ENCODE data around the gene KRTAP5-5.
A peak's percentile ranks its signal among the peaks of the same experiment; 100 is the strongest.

KRTAP5-5 gene

GRCh38 chr11:1625541-1625940 lies 4.0 kb upstream of the KRTAP5-5 start:
- H3K27me3 Mint-ChIP-seq = peaks cover 25 to 27% of the 10 kb centered on the region in 2 donors
- H3K4me1 Mint-ChIP-seq = peaks cover 3 to 7% of the 10 kb centered on the region in 2 donors
- H3K36me3 Mint-ChIP-seq = no peaks in the 10 kb centered on the region
- H3K9me3 Mint-ChIP-seq = no peaks in the 10 kb centered on the region
- DNase-seq = no peak
- no peak overlapping the region for H3K27ac Mint-ChIP-seq
- ATAC-seq (replicated peaks) = no peak
- no peak overlapping the region for H3K4me3 Mint-ChIP-seq

GRCh38 chr11:1628506-1629325 lies 859 bp upstream of the KRTAP5-5 start:
- Mint-ChIP-seq H3K4me1 (peaks cover 3 to 7% of the 10 kb centered on the region in 2 donors), H3K27ac (no peak overlapping the region), H3K4me3 (no peak overlapping the region), H3K9me3 (no peaks in the 10 kb centered on the region), H3K36me3 (no peaks in the 10 kb centered on the region), H3K27me3 (peaks cover 46 to 47% of the 10 kb centered on the region in 2 donors)
- peak; percentile 29 for DNase-seq
- peak; percentile 72 to 84 for ATAC-seq (replicated peaks)

GRCh38 chr11:1630271-1630670 lies 696 bp downstream of the KRTAP5-5 start:
- ATAC-seq (replicated peaks) = no peak
- H3K9me3 Mint-ChIP-seq = no peaks in the 10 kb centered on the region
- H3K36me3 Mint-ChIP-seq = no peaks in the 10 kb centered on the region
- no peak overlapping the region for H3K27ac Mint-ChIP-seq
- H3K4me3 Mint-ChIP-seq = no peak overlapping the region
- peaks cover 3 to 7% of the 10 kb centered on the region in 2 donors for H3K4me1 Mint-ChIP-seq
- no peak for DNase-seq
- H3K27me3 Mint-ChIP-seq = peaks cover 50 to 62% of the 10 kb centered on the region in 2 donors

GRCh38 chr11:1631066-1631568 lies 1.5 kb downstream of the KRTAP5-5 start:
- Mint-ChIP-seq H3K27me3 (peaks cover 53 to 63% of the 10 kb centered on the region in 2 donors), H3K36me3 (no peaks in the 10 kb centered on the region), H3K4me3 (no peak overlapping the region), H3K9me3 (no peaks in the 10 kb centered on the region), H3K27ac (no peak overlapping the region), H3K4me1 (peaks cover 3 to 7% of the 10 kb centered on the region in 2 donors)
- no peak for DNase-seq
- ATAC-seq (replicated peaks) = no peak

- H3K27me3 Mint-ChIP-seq = peaks cover 50 to 61% of the 10 kb centered on the region in 2 donors
- no peak for DNase-seq
Measured at GRCh38 chr11:1632053-1632714, 2.6 kb downstream of the KRTAP5-5 start.

GRCh38 chr11:1633864-1634263 lies 4.3 kb downstream of the KRTAP5-5 start:
- Mint-ChIP-seq H3K4me1 (peaks cover 1 to 5% of the 10 kb centered on the region in 2 donors), H3K9me3 (no peaks in the 10 kb centered on the region), H3K27ac (no peak overlapping the region), H3K27me3 (peaks cover 52 to 64% of the 10 kb centered on the region in 2 donors), H3K4me3 (no peak overlapping the region), H3K36me3 (no peaks in the 10 kb centered on the region)
- DNase-seq = no peak
- no peak for ATAC-seq (replicated peaks)

More at GRCh38 chr11:1632053-1632714, 2.6 kb downstream of the KRTAP5-5 start:
- ATAC-seq (replicated peaks) = no peak
- H3K9me3 Mint-ChIP-seq = no peaks in the 10 kb centered on the region
- H3K36me3 Mint-ChIP-seq = no peaks in the 10 kb centered on the region
- no peak overlapping the region for H3K27ac Mint-ChIP-seq
- H3K4me3 Mint-ChIP-seq = no peak overlapping the region
- H3K4me1 Mint-ChIP-seq = peaks cover 3 to 7% of the 10 kb centered on the region in 2 donors

GRCh38 chr11:1636291-1636950 lies 6.8 kb downstream of the KRTAP5-5 start:
- Mint-ChIP-seq H3K36me3 (no peaks in the 10 kb centered on the region), H3K9me3 (no peaks in the 10 kb centered on the region), H3K27me3 (peaks cover 48 to 71% of the 10 kb centered on the region in 2 donors), H3K27ac (no peak overlapping the region), H3K4me3 (no peak overlapping the region), H3K4me1 (no peaks in the 10 kb centered on the region)
- no peak for DNase-seq
- no peak for ATAC-seq (replicated peaks)

- ATAC-seq (replicated peaks) = no peak
- H3K4me1 Mint-ChIP-seq = no peaks in the 10 kb centered on the region
- H3K4me3 Mint-ChIP-seq = no peak overlapping the region
- no peaks in the 10 kb centered on the region for H3K36me3 Mint-ChIP-seq
- H3K27ac Mint-ChIP-seq = no peak overlapping the region
- H3K27me3 Mint-ChIP-seq = peaks cover 43 to 66% of the 10 kb centered on the region in 2 donors
- H3K9me3 Mint-ChIP-seq = no peaks in the 10 kb centered on the region
- DNase-seq = no peak
Measured at GRCh38 chr11:1637628-1638027, 8.1 kb downstream of the KRTAP5-5 start.

- Mint-ChIP-seq H3K36me3 (no peaks in the 10 kb centered on the region), H3K27me3 (peaks cover 38 to 66% of the 10 kb centered on the region in 2 donors), H3K9me3 (no peaks in the 10 kb centered on the region), H3K27ac (no peak overlapping the region), H3K4me3 (no peak overlapping the region), H3K4me1 (no peaks in the 10 kb centered on the region)
- ATAC-seq (replicated peaks) = no peak
- no peak for DNase-seq
Measured at GRCh38 chr11:1638344-1638743, 8.8 kb downstream of the KRTAP5-5 start.

- ATAC-seq (replicated peaks) = no peak
- H3K9me3 Mint-ChIP-seq = no peaks in the 10 kb centered on the region
Measured at GRCh38 chr11:1639102-1639620, 9.6 kb downstream of the KRTAP5-5 start.

GRCh38 chr11:1639666-1640065 lies 10.1 kb downstream of the KRTAP5-5 start:
- H3K27ac Mint-ChIP-seq = no peak overlapping the region
- DNase-seq (no peak), ATAC-seq (replicated peaks) (no peak)
- no peaks in the 10 kb centered on the region for H3K4me1 Mint-ChIP-seq
- no peaks in the 10 kb centered on the region for H3K9me3 Mint-ChIP-seq
- no peak overlapping the region for H3K4me3 Mint-ChIP-seq
- H3K27me3 Mint-ChIP-seq = peaks cover 38 to 62% of the 10 kb centered on the region in 2 donors
- no peaks in the 10 kb centered on the region for H3K36me3 Mint-ChIP-seq

More at GRCh38 chr11:1639102-1639620, 9.6 kb downstream of the KRTAP5-5 start:
- no peak for DNase-seq
- Mint-ChIP-seq H3K4me1 (no peaks in the 10 kb centered on the region), H3K4me3 (no peak overlapping the region), H3K27me3 (peaks cover 38 to 62% of the 10 kb centered on the region in 2 donors), H3K27ac (no peak overlapping the region), H3K36me3 (no peaks in the 10 kb centered on the region)

- Mint-ChIP-seq H3K4me3 (no peak overlapping the region), H3K36me3 (no peaks in the 10 kb centered on the region), H3K27me3 (peaks cover 37 to 62% of the 10 kb centered on the region in 2 donors), H3K9me3 (no peaks in the 10 kb centered on the region), H3K27ac (no peak overlapping the region), H3K4me1 (no peaks in the 10 kb centered on the region)
- ATAC-seq (replicated peaks) (no peak), DNase-seq (no peak)
Measured at GRCh38 chr11:1640076-1640946, 10.7 kb downstream of the KRTAP5-5 start.

GRCh38 chr11:1641096-1641495 lies 11.5 kb downstream of the KRTAP5-5 start:
- Mint-ChIP-seq H3K36me3 (no peaks in the 10 kb centered on the region), H3K4me1 (no peaks in the 10 kb centered on the region), H3K27me3 (peaks cover 32 to 60% of the 10 kb centered on the region in 2 donors), H3K9me3 (no peaks in the 10 kb centered on the region), H3K27ac (no peak overlapping the region), H3K4me3 (no peak overlapping the region)
- ATAC-seq (replicated peaks) = no peak
- no peak for DNase-seq

Data from stimulated activated naive B cell treated with anti-CD40 and anti-IgM and Interleukin-4, amounts not matched to agents 10 μg/mL and 1 μg/mL and 100 μg/mL, for 72 hours (primary cell).